Immature natural killer cell (primary cell): Measurements from ENCODE around the gene C14orf132. TPM values are rescaled to one million over a fixed set of nuclear protein-coding genes. Genes with fewer than 3 reads are reported as not detected.

ENCODE experiments used
- DNase-seq, 3 donors: peaks; one replicate each; pipeline ENCODE4 v3.0.0; 2022; ENCODE audit warnings: mixed read lengths in 1 of 3
- H3K27ac Mint-ChIP-seq, 6 donors: one replicate each; pipeline ENCODE4 v1.8.0; 2020; ENCODE audit warnings: mixed read lengths in 6 of 6, mild to moderate bottlenecking in 5 of 6, inconsistent platforms in 4 of 6, moderate library complexity in 3 of 6
- H3K27me3 Mint-ChIP-seq, 3 donors: one replicate each; pipeline ENCODE4 v1.8.0; 2020 to 2021; ENCODE audit warnings: low read depth in 3 of 3, mild to moderate bottlenecking in 3 of 3, mixed read lengths in 3 of 3, moderate library complexity in 3 of 3, inconsistent platforms in 1 of 3
- H3K36me3 Mint-ChIP-seq, 3 donors: one replicate each; pipeline ENCODE4 v1.8.0; 2020; ENCODE audit warnings: mixed read lengths in 3 of 3, inconsistent platforms in 2 of 3, mild to moderate bottlenecking in 2 of 3
- H3K4me1 Mint-ChIP-seq, 2 donors: one replicate each; pipeline ENCODE4 v1.8.0; 2020; ENCODE audit warnings: inconsistent platforms in 2 of 2, mild to moderate bottlenecking in 2 of 2, mixed read lengths in 2 of 2, moderate library complexity in 1 of 2
- H3K4me3 Mint-ChIP-seq, 5 donors: one replicate each; pipeline ENCODE4 v1.8.0; 2020; ENCODE audit warnings: mild to moderate bottlenecking in 5 of 5, mixed read lengths in 5 of 5, inconsistent platforms in 3 of 5, moderate library complexity in 3 of 5
- H3K9me3 Mint-ChIP-seq, 6 donors: one replicate each; pipeline ENCODE4 v1.8.0; 2020; ENCODE audit warnings: mild to moderate bottlenecking in 6 of 6, mixed read lengths in 6 of 6, inconsistent platforms in 4 of 6, moderate library complexity in 3 of 6
- polyA plus RNA-seq, 3 donors: library from polyadenylated mRNA; unstranded; fragments of 300-500 nt; fragmentation: Illumina TruSeq; gene quantifications; one replicate each; pipeline ENCODE4 v1.2.3, GENCODE V29; 2021

The C14orf132 gene
- polyA plus RNA-seq, 3 donors from 2014 or later: not detected

- Mint-ChIP-seq H3K27me3 (peaks cover 3 to 6% (median 4%) of the 10 kb centered on the region in 3 donors), H3K36me3 (no peaks in the 10 kb centered on the region), H3K4me1 (no peaks in the 10 kb centered on the region), H3K27ac (no peak overlapping the region), H3K4me3 (no peak overlapping the region), H3K9me3 (peaks cover 0 to 3% (median 0%) of the 10 kb centered on the region in 6 donors)
- DNase-seq: no peak
These were observed 10.8 kb downstream of the C14orf132 start for GRCh38 chr14:96049932-96050331.

- Mint-ChIP-seq H3K27me3 (peaks cover 0 to 4% (median 2%) of the 10 kb centered on the region in 3 donors), H3K27ac (no peak overlapping the region), H3K4me1 (no peaks in the 10 kb centered on the region)
These were observed 11.3 kb downstream of the C14orf132 start for GRCh38 chr14:96050482-96050881.

DNA sequence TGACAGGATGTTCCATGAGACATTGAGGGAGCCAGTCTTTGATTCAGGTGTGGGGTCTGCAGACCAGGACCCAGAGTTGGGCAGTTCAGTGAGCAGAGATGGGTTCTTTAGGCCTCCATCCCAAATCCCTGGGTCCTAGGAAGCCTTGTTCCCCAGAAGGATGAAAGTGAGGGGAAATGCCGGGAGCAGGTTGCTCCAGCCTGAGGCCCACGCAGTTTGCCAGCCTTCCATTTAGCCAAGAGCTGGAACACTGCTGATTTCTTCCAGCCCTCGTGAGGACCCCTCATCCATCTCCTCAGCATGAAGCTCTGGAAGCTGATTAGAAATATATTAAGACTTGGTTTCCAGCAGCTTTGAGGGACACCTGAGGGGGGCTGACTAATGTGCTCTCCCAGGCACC, 12.1 kb downstream of the C14orf132 start:
- Mint-ChIP-seq H3K36me3 (no peaks in the 10 kb centered on the region), H3K4me3 (no peak overlapping the region), H3K27me3 (peaks cover 0 to 4% (median 2%) of the 10 kb centered on the region in 3 donors)

More at GRCh38 chr14:96050482-96050881, 11.3 kb downstream of the C14orf132 start:
- no peaks in the 10 kb centered on the region for H3K36me3 Mint-ChIP-seq
- H3K4me3 Mint-ChIP-seq: no peak overlapping the region
- H3K9me3 Mint-ChIP-seq: no peaks in the 10 kb centered on the region
- no peak for DNase-seq

GRCh38 chr14:96051642-96052540, 12.7 kb downstream of the C14orf132 start:
- Mint-ChIP-seq H3K4me3 (no peak overlapping the region), H3K27me3 (peaks cover 0 to 4% (median 2%) of the 10 kb centered on the region in 3 donors), H3K9me3 (no peaks in the 10 kb centered on the region), H3K27ac (no peak overlapping the region), H3K36me3 (no peaks in the 10 kb centered on the region), H3K4me1 (no peaks in the 10 kb centered on the region)
- no peak for DNase-seq

More for the DNA sequence above, 12.1 kb downstream of the C14orf132 start:
- no peaks in the 10 kb centered on the region for H3K4me1 Mint-ChIP-seq
- no peak overlapping the region for H3K27ac Mint-ChIP-seq
- no peaks in the 10 kb centered on the region for H3K9me3 Mint-ChIP-seq
- DNase-seq: no peak

DNA sequence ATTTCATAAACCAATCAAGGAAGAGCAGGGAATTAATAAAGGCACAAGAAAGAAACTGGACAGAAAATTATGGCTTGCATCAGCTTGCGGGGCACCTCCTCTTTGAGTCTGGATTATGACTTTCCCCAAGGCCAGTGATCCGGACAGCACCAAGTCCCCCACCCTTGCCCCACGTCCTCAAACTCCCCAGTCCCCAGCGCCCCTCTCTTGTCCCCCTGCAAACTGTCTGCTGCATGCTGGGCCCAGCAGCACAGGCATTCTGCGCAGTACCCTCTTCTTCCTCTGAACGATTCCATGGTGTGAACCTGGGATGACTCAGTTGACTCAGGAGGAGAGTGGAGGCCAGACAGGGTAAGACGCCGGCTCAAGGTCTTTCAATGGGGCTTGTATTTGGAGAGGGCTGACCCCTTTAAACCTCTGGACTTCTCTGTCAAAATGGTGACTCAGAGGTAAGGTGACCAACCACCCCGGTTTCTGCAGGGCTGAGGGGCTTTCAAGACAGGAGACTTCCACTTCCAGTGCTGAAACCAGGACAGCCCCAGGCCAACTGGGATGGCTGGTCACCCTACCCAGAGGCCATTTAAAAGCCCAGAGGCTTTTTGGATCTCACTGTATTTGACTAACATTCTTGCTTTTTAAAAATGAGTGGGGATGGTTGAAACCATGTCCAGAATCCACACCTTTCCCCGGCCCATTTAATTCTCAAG, 13.5 kb downstream of the C14orf132 start:
- no peak overlapping the region for H3K4me3 Mint-ChIP-seq
- no peak overlapping the region for H3K27ac Mint-ChIP-seq
- DNase-seq: no peak
- H3K36me3 Mint-ChIP-seq: no peaks in the 10 kb centered on the region
- no peaks in the 10 kb centered on the region for H3K4me1 Mint-ChIP-seq
- no peaks in the 10 kb centered on the region for H3K9me3 Mint-ChIP-seq
- peaks cover 0 to 4% (median 2%) of the 10 kb centered on the region in 3 donors for H3K27me3 Mint-ChIP-seq

DNA sequence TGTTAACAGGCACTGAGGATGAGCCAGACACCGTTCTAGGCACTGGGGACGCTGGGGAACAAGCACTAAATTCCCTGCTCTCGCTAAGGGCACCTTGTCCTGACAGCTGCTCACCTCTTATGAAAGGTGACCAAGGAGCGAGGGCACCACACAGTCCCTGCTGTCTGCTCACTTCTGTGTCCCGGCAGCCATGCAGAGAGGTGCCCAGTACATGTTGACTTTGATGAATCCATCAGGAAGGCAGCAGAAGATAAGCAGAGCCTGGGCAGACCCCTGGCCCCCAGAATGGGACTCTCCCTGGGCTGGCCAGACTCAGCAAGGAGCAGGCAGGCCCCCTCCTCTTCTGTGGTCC, 14.1 kb downstream of the C14orf132 start:
- Mint-ChIP-seq H3K9me3 (no peaks in the 10 kb centered on the region), H3K4me3 (no peak overlapping the region), H3K4me1 (no peaks in the 10 kb centered on the region), H3K36me3 (no peaks in the 10 kb centered on the region), H3K27me3 (peaks cover 0 to 4% (median 2%) of the 10 kb centered on the region in 3 donors), H3K27ac (no peak overlapping the region)
- DNase-seq: no peak

GRCh38 chr14:96053600-96054381, 14.6 kb downstream of the C14orf132 start:
- Mint-ChIP-seq H3K27me3 (peaks cover 2 to 4% (median 2%) of the 10 kb centered on the region in 3 donors), H3K9me3 (no peaks in the 10 kb centered on the region), H3K4me1 (no peaks in the 10 kb centered on the region)

DNA sequence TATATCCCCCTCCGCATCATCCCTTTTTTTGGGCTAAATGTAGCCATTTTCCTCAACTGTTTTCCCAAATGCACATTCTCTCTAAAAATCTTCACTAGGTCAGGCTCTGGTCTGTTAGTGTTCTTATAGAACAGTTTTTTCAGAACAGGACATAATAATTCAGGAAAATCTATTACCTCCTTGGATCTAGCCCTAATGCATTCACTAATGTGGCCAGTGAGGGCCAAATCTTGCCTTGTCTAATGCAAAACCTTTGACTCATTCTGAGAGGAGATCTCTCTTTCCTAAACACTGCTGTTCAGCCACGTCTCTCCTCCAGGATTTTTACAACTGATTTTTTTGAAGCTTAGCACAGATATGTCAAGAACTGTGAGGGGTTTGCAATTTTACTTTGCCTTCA, 15.5 kb downstream of the C14orf132 start:
- H3K4me3 Mint-ChIP-seq: no peak overlapping the region
- H3K9me3 Mint-ChIP-seq: no peaks in the 10 kb centered on the region
- peaks cover 2 to 4% (median 3%) of the 10 kb centered on the region in 3 donors for H3K27me3 Mint-ChIP-seq
- no peaks in the 10 kb centered on the region for H3K36me3 Mint-ChIP-seq
- DNase-seq: no peak
- no peak overlapping the region for H3K27ac Mint-ChIP-seq
- H3K4me1 Mint-ChIP-seq: no peaks in the 10 kb centered on the region

More at GRCh38 chr14:96053600-96054381, 14.6 kb downstream of the C14orf132 start:
- no peak overlapping the region for H3K27ac Mint-ChIP-seq
- H3K4me3 Mint-ChIP-seq: no peak overlapping the region
- H3K36me3 Mint-ChIP-seq: no peaks in the 10 kb centered on the region
- no peak for DNase-seq

- no peaks in the 10 kb centered on the region for H3K4me1 Mint-ChIP-seq
- no peak overlapping the region for H3K27ac Mint-ChIP-seq
- no peak for DNase-seq
- H3K4me3 Mint-ChIP-seq: no peak overlapping the region
- peaks cover 2 to 8% (median 3%) of the 10 kb centered on the region in 3 donors for H3K27me3 Mint-ChIP-seq
- no peaks in the 10 kb centered on the region for H3K9me3 Mint-ChIP-seq
- no peaks in the 10 kb centered on the region for H3K36me3 Mint-ChIP-seq
These were observed 16.0 kb downstream of the C14orf132 start for GRCh38 chr14:96055065-96055752.

DNA sequence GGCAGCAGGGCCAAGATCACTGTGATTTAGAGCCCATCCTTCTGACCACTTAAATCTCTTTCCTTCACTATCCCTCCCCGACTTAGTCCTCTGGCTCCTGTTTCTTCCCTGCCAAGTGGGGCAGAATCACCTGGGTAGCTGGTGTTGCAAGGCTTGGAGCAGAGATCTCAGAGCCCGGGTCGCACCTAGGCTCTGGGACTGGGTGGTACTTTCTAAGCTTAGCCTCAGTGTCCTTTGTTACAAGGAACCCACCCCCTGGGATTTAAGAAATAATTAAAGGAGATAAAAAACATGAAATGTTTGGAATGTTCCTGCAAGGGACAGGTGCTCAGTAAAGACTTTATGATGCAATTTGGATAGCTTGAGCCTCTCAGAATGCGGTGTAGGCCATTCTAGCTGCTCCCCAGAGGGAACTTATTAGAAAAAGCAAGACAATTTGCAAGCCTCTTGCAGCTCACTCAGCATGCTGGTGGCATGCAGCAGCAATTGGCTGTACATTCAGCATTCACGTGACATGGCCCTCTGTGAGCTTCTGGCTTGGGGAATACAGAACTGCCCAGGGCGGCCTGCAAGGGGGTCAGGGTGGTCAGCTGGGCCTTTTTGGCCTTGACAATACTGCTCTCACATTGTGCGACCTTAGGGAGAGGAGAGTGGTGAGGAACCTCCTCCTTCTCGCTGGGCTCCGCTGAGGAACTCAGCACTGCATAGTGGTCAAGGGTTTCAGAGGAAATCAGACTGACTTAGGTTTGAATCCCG, 16.8 kb downstream of the C14orf132 start:
- Mint-ChIP-seq H3K27me3 (peaks cover 3 to 4% (median 4%) of the 10 kb centered on the region in 3 donors), H3K27ac (no peak overlapping the region), H3K4me3 (no peak overlapping the region), H3K9me3 (no peaks in the 10 kb centered on the region), H3K4me1 (no peaks in the 10 kb centered on the region), H3K36me3 (no peaks in the 10 kb centered on the region)
- DNase-seq: no peak

- no peaks in the 10 kb centered on the region for H3K36me3 Mint-ChIP-seq
- H3K4me1 Mint-ChIP-seq: no peaks in the 10 kb centered on the region
- no peak overlapping the region for H3K4me3 Mint-ChIP-seq
- no peaks in the 10 kb centered on the region for H3K9me3 Mint-ChIP-seq
- DNase-seq: no peak
- no peak overlapping the region for H3K27ac Mint-ChIP-seq
- peaks cover 3 to 4% (median 3%) of the 10 kb centered on the region in 3 donors for H3K27me3 Mint-ChIP-seq
These were observed 17.6 kb downstream of the C14orf132 start for GRCh38 chr14:96056509-96057422.

DNA sequence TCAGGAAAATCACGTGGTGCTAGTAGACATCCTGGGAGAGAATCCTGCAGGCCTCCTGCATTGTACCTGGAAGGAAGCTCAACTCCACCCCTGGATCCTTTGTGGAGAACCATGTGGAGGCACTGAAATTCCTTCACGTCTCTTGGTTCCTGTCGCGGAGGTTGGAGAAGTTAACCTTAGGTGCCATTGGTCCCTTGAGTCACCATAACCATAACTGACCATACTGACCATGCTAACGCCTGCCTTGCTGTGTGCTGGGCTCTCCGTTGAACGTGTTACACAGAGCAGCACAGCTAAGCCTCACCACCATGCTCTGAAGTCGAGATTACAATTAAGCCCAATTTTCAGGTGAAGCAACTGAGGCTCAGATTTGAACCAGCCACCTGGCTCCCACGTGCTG, 18.6 kb downstream of the C14orf132 start:
- DNase-seq: no peak
- no peak overlapping the region for H3K27ac Mint-ChIP-seq
- no peaks in the 10 kb centered on the region for H3K9me3 Mint-ChIP-seq
- no peaks in the 10 kb centered on the region for H3K4me1 Mint-ChIP-seq
- peaks cover 2 to 8% (median 3%) of the 10 kb centered on the region in 3 donors for H3K27me3 Mint-ChIP-seq
- H3K4me3 Mint-ChIP-seq: no peak overlapping the region
- H3K36me3 Mint-ChIP-seq: no peaks in the 10 kb centered on the region
